ENCODE results near the gene GNB1L. TPM values are rescaled to one million over a fixed set of nuclear protein-coding genes. Genes with fewer than 3 reads are reported as not detected.

Gene GNB1L
- total RNA-seq, 2 donors from 2014 or later = 2.6 to 4.7 TPM

DNA sequence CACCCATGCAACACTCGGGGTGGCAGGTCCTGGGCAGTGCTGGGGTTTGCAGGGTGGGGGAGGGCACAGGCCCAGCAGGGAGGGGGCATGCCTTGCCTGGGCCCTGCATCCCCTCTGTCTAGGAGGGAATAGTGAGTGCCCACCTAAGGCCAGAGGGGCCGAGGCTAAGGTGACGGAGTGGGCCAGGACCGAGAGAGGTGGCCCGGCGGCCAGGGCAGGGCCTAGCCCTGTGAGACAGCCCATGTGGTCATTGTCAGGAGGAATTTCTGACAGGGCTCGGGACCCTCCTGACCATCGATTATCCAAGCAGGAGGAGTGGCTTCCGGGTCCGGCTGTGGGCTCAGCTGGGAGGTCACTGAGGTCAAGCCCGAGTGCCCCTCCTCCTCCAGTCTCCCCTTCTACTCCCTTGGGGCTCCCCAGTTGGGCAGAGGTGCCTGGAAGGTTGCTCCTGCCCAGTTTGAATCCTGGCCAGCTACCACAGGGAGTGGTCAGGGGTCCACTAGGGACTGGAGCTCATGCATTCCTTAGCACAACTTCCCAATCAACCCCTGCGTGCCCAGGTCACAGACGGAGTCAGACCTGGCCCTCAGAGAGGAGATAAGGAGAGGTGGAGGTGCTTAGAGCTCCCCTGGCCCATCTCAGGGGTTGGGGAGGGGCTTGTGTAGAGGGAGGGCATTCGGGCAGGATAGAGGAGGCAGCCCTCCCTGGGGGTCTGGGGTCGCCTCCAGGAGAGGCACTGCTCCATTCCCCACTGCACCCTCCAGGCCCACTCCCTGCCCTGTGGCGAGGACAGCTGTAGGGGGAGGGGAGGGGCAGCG, 116.6 kb downstream of the GNB1L start:
- Histone ChIP-seq H3K9me3 (no peaks in the 10 kb centered on the region), H3K36me3 (no peaks in the 10 kb centered on the region), H3K27me3 (no peaks in the 10 kb centered on the region), H3K27ac (no peak overlapping the region), H3K4me3 (no peak overlapping the region), H3K4me1 (no peaks in the 10 kb centered on the region)
- TF ChIP-seq, protein P1, sequence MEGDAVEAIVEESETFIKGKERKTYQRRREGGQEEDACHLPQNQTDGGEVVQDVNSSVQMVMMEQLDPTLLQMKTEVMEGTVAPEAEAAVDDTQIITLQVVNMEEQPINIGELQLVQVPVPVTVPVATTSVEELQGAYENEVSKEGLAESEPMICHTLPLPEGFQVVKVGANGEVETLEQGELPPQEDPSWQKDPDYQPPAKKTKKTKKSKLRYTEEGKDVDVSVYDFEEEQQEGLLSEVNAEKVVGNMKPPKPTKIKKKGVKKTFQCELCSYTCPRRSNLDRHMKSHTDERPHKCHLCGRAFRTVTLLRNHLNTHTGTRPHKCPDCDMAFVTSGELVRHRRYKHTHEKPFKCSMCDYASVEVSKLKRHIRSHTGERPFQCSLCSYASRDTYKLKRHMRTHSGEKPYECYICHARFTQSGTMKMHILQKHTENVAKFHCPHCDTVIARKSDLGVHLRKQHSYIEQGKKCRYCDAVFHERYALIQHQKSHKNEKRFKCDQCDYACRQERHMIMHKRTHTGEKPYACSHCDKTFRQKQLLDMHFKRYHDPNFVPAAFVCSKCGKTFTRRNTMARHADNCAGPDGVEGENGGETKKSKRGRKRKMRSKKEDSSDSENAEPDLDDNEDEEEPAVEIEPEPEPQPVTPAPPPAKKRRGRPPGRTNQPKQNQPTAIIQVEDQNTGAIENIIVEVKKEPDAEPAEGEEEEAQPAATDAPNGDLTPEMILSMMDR (IDR thresholded peaks at IDR 0.05) = no peak
- DNase-seq (ENCODE audit: low spot score) = no peak

- Histone ChIP-seq H3K36me3 (no peaks in the 10 kb centered on the region), H3K4me1 (peaks cover 0 to 3% of the 10 kb centered on the region in 2 donors), H3K27me3 (no peaks in the 10 kb centered on the region), H3K4me3 (no peak overlapping the region), H3K27ac (no peak overlapping the region), H3K9me3 (no peaks in the 10 kb centered on the region)
- DNase-seq (ENCODE audit: low spot score) = no peak
- TF ChIP-seq, protein P1 (IDR thresholded peaks at IDR 0.05) = no peak
These were observed 118.8 kb downstream of the GNB1L start for GRCh38 chr22:19735665-19736510.

GRCh38 chr22:19734837-19735382, 119.8 kb downstream of the GNB1L start:
- Histone ChIP-seq H3K4me1 (peaks cover 0 to 9% of the 10 kb centered on the region in 2 donors), H3K9me3 (no peaks in the 10 kb centered on the region), H3K36me3 (no peaks in the 10 kb centered on the region), H3K27ac (no peak overlapping the region), H3K4me3 (no peak overlapping the region), H3K27me3 (no peaks in the 10 kb centered on the region)
- TF ChIP-seq, protein P1 (IDR thresholded peaks at IDR 0.05) = no peak
- DNase-seq (ENCODE audit: low spot score) = no peak

DNA sequence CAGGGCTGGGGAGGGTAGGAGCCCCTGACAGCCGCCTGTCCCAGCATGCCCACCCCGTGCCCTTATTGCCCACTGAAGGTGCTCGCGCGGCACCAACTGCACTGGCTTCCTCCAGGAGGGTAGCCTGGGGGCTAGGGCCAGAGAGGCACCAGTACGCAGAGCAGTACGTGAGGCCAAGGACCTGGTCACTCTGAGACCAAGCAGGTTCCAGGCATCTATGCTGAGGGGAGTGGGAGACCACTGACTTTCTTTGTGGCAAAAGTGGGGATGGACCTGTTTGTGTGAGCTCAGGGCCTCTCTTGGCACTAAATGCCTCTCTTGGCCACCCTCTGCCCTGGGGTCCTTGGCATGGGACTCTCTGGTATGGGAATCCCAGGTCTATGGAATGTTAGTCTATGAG, 120.5 kb downstream of the GNB1L start:
- no peaks in the 10 kb centered on the region for H3K36me3 ChIP-seq
- DNase-seq (ENCODE audit: low spot score) = no peak
- no peak overlapping the region for H3K27ac ChIP-seq
- TF ChIP-seq, protein P1 (IDR thresholded peaks at IDR 0.05) = no peak
- H3K4me3 ChIP-seq = no peak overlapping the region
- peaks cover 0 to 9% of the 10 kb centered on the region in 2 donors for H3K4me1 ChIP-seq
- H3K27me3 ChIP-seq = no peaks in the 10 kb centered on the region
- no peaks in the 10 kb centered on the region for H3K9me3 ChIP-seq

DNA sequence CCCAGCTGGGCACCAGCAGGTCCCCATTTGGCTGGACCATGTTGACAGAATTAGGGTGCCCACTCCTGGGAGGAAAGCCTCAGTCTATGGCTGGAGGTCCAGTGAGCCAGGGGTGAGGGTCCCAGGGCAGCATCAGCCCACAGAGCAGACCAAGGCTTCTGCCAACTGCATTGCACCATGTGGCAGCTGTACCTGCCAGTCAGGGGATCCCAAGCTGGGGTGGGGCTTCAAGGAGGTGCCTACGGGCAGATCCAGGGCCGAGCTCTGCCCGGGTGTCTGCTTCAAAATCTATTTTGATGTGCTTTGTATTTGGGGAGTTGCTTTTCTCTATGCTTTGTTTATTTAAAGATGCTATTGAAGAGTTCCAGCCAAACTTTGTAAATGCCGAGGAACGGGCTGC, 120.9 kb downstream of the GNB1L start:
- peaks cover 0 to 9% of the 10 kb centered on the region in 2 donors for H3K4me1 ChIP-seq
- TF ChIP-seq, protein P1 (IDR thresholded peaks at IDR 0.05) = no peak

More for the DNA sequence above, 120.9 kb downstream of the GNB1L start:
- H3K36me3 ChIP-seq = no peaks in the 10 kb centered on the region
- H3K27me3 ChIP-seq = no peaks in the 10 kb centered on the region
- H3K9me3 ChIP-seq = no peaks in the 10 kb centered on the region
- H3K27ac ChIP-seq = no peak overlapping the region
- H3K4me3 ChIP-seq = no peak overlapping the region
- no peak for DNase-seq (ENCODE audit: low spot score)

Other genes with a start within 250 kb of the GNB1L start
- 100 to 1,000 TPM; 162 to 287 TPM for gene SEPTIN5, start 140.4 kb downstream of the GNB1L start, total RNA-seq
- 10 to 100 TPM; 25.8 to 34.7 TPM for gene GP1BB, start 131.3 kb downstream of the GNB1L start, total RNA-seq
- gene TBX1, start 94.1 kb downstream of the GNB1L start, total RNA-seq = under 1 TPM in 1 of 2 donors, not detected in 1; 0.24 TPM
- gene RTL10, start within 50 bp of the GNB1L start, total RNA-seq = 1 to 10 TPM; 7.9 to 8.1 TPM
- gene COMT, start 86.9 kb upstream of the GNB1L start, total RNA-seq = 100 to 1,000 TPM; 142 to 195 TPM
- gene TXNRD2, start 86.9 kb upstream of the GNB1L start, total RNA-seq = 10 to 100 TPM; 16.2 to 18.4 TPM
- gene ARVCF, start 161.9 kb upstream of the GNB1L start, total RNA-seq = 10 to 100 TPM; 16.7 to 35.8 TPM
- 100 to 1,000 TPM in 1 of 2 donors, 10 to 100 TPM in 1; 95.2 to 101 TPM for gene TANGO2, start 166.2 kb upstream of the GNB1L start, total RNA-seq
- gene DGCR8, start 225.4 kb upstream of the GNB1L start, total RNA-seq = 10 to 100 TPM in 1 of 2 donors, 1 to 10 TPM in 1; 8.3 to 12.1 TPM

Measured in right atrium auricular region (tissue), 2 donors.